GM12878 (cell line): ENCODE measurements around the gene ABCA7.

ENCODE experiments used
- ATF2 ChIP-seq: IDR thresholded peaks from 2 replicates; pipeline ENCODE4 v1.6.1; 2012; ENCODE audit warnings: low read length, inconsistent platforms
- CTCF ChIP-seq, 3 experiments: IDR thresholded peaks in 2 of 3; conservative IDR thresholded peaks in 1 of 3; 2 replicates each; pipeline ENCODE4 v1.5.1; 2011; ENCODE audit warnings: low read depth in 3 of 3, low read length in 3 of 3, mild to moderate bottlenecking in 3 of 3, control low read depth in 2 of 3, moderate library complexity in 2 of 3, inconsistent platforms in 1 of 3, mixed read lengths in 1 of 3; ENCODE audit not compliant: control insufficient read depth in 2 of 3, insufficient read depth in 1 of 3; ENCODE audit errors: extremely low read depth in 1 of 3
- HCFC1 ChIP-seq: fragments of 150-350 bp; IDR thresholded peaks from 2 replicates; pipeline ENCODE4 v1.6.1; 2014; ENCODE audit warnings: low read length
- RFX5 ChIP-seq: IDR thresholded peaks from 2 replicates; pipeline ENCODE4 v1.6.1; 2011; ENCODE audit warnings: low read depth, low read length, improper control_type of control experiment
- TARDBP ChIP-seq: IDR thresholded peaks from 2 replicates; pipeline ENCODE4 v1.6.1; 2016; ENCODE audit warnings: borderline replicate concordance
- TCF7 ChIP-seq: IDR thresholded peaks from 2 replicates; pipeline ENCODE4 v1.6.1; 2014; ENCODE audit warnings: antibody characterized with exemption, borderline replicate concordance
- YY1 ChIP-seq: IDR thresholded peaks from 2 replicates; pipeline ENCODE4 v1.6.1; 2011; ENCODE audit warnings: low read depth, mild to moderate bottlenecking, low read length

GRCh38 chr19:1076046-1076386, 36.1 kb downstream of the ABCA7 start:
- TF ChIP-seq RFX5 = no peak
- TF ChIP-seq ATF2 = no peak
- no peak for TF ChIP-seq YY1
- no peak for TF ChIP-seq TARDBP
- TF ChIP-seq CTCF (IDR thresholded peaks at IDR 0.05 in 2 of 3, conservative IDR thresholded peaks at IDR 0.05 in 1 of 3; ENCODE audit: control insufficient read depth in 2 of 3, extremely low read depth in 1 of 3, insufficient read depth in 1 of 3, low read depth in 3 of 3, low read length in 3 of 3) = no peak
- no peak for TF ChIP-seq TCF7
- TF ChIP-seq HCFC1 = no peak
